ENCODE data around the gene ASIC2. TPM values are rescaled to one million over a fixed set of nuclear protein-coding genes. Genes with fewer than 3 reads are reported as not detected.

The ASIC2 gene
- total RNA-seq, 1 experiment from 2014 or later: 0.74 TPM

DNA sequence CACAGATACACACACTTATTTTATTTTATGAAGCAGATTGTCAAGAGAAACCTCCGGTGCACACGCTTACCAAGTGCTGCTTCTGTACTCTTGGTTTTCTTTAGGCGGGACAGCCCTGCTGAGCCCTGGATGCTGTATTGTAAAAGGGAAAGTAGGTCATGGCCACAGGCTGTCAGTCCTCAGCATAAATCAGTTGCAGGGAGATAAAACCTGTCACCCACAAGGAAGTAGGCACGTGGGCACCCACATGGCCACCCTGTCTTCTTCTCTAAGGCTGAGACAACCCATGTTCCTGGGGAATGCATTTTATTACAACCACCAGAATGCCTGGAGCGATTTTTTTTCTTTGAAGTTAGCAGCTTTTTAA is 59.3 kb downstream of the ASIC2 start:
- no peaks in the 10 kb centered on the region for H4K20me1 ChIP-seq (ENCODE audit: control insufficient read depth, insufficient read depth, insufficient read length)
- no peak overlapping the region for H2AK5ac ChIP-seq (ENCODE audit: insufficient read length, low read length)
- H3K4ac ChIP-seq (ENCODE audit: low read depth, low read length): no peak overlapping the region
- H3K27ac Mint-ChIP-seq: no peak overlapping the region
- DNase-seq: no peak
- no peak overlapping the region for H4K5ac ChIP-seq (ENCODE audit: insufficient read length, low read depth, low read length)
- peaks cover 4 to 13% of the 10 kb centered on the region in 2 experiments for H3K4me1 Mint-ChIP-seq
- H3K27me3 ChIP-seq (ENCODE audit: insufficient read depth, low read length): no peaks in the 10 kb centered on the region; the same call in 1 of the 2 replicates
- no peaks in the 10 kb centered on the region for H3K23me2 ChIP-seq (ENCODE audit: insufficient read length, low read depth, low read length, poor library complexity, severe bottlenecking)
- no peak overlapping the region for H2BK12ac ChIP-seq (ENCODE audit: insufficient read length, low read depth, low read length)
- no peak overlapping the region for H3T11ph ChIP-seq (ENCODE audit: low read length)
- no peaks in the 10 kb centered on the region for H3K9me3 ChIP-seq (ENCODE audit: control insufficient read depth, low read depth, low read length)
- no peaks in the 10 kb centered on the region for H3K79me2 ChIP-seq (ENCODE audit: insufficient read depth, low read length)
- no peak overlapping the region for H2BK120ac ChIP-seq (ENCODE audit: low read depth, low read length, poor library complexity, severe bottlenecking)
- no peak overlapping the region for H3K27ac ChIP-seq (ENCODE audit: insufficient read length, low read depth, low read length)
- no peak overlapping the region for H3K9ac ChIP-seq (ENCODE audit: extremely low read depth, insufficient read length, low read length)
- no peak overlapping the region for H3K4me2 ChIP-seq (ENCODE audit: insufficient read depth, insufficient read length, low read length)
- H3K14ac ChIP-seq (ENCODE audit: insufficient read depth, low read length): no peak overlapping the region
- no peak overlapping the region for H4K8ac ChIP-seq (replicated peaks; ENCODE audit: insufficient read length, low read depth, low read length)
- H3K4me1 ChIP-seq (ENCODE audit: insufficient read depth, low read length): no peaks in the 10 kb centered on the region
- H3K79me1 ChIP-seq (ENCODE audit: insufficient read depth, low read depth, low read length, poor library complexity, severe bottlenecking): no peaks in the 10 kb centered on the region
- no peak overlapping the region for H3K56ac ChIP-seq (ENCODE audit: insufficient read length, low read depth, low read length)
- H2AFZ ChIP-seq (ENCODE audit: low read length): no peak overlapping the region
- no peak overlapping the region for H4K91ac ChIP-seq (ENCODE audit: insufficient read length, low read depth, low read length)
- H3K9me3 Mint-ChIP-seq: no peaks in the 10 kb centered on the region; a peak in 1 of 5 replicates
- no peak for TF ChIP-seq CTCF (conservative IDR thresholded peaks at IDR 0.05)
- peaks cover 7% of the 10 kb centered on the region for H3K27me3 Mint-ChIP-seq (ENCODE audit: low read depth)
- H2BK5ac ChIP-seq (ENCODE audit: insufficient read length, low read length): no peak overlapping the region
- H3K23ac ChIP-seq (ENCODE audit: insufficient read length, low read depth, low read length): no peak overlapping the region
- H2BK20ac ChIP-seq (ENCODE audit: low read depth, low read length, poor library complexity, severe bottlenecking): no peak overlapping the region
- no CpG with 5 or more reads among the region's 5 CpGs for WGBS (ENCODE audit: extremely low coverage, insufficient read length, low lambda C conversion rate)
- no peaks in the 10 kb centered on the region for H3K36me3 Mint-ChIP-seq (ENCODE audit: insufficient read depth in 1 of 3, low read depth in 3 of 3)
- no peak overlapping the region for H3K18ac ChIP-seq (ENCODE audit: insufficient read length, low read depth, low read length)
- no peak overlapping the region for H3K4me3 Mint-ChIP-seq
- H2BK15ac ChIP-seq (ENCODE audit: low read depth, low read length): no peak overlapping the region

Data from H9 (cell line).